Measurements from ENCODE around the gene PPP2CA. TPM values are rescaled to one million over a fixed set of nuclear protein-coding genes. Genes with fewer than 3 reads are reported as not detected.
A peak's percentile ranks its signal among the peaks of the same experiment; 100 is the strongest.

Gene PPP2CA
- total and polyA plus RNA-seq, 2 of the 13 experiments (the other 11 are each of a cell fraction or from before 2014, with no cell fraction given): 82.4 to 171 TPM

GRCh38 chr5:134226441-134227192 is 744 bp upstream of the PPP2CA start (continued):
- TF ChIP-seq HIC2 (CRISPR knock-in tag; IDR thresholded peaks at IDR 0.05; ENCODE audit: low read depth): no peak
- TF ChIP-seq ARID5B (CRISPR knock-in tag; IDR thresholded peaks at IDR 0.05): no peak; the same call in none of the 2 replicates
- no peak for TF ChIP-seq GLMP (CRISPR knock-in tag; IDR thresholded peaks at IDR 0.05; ENCODE audit: borderline replicate concordance)
- no peak for TF ChIP-seq ZNF570 (CRISPR knock-in tag; IDR thresholded peaks at IDR 0.05; ENCODE audit: borderline replicate concordance)
- TF ChIP-seq HOXA9 (CRISPR knock-in tag; IDR thresholded peaks at IDR 0.05; ENCODE audit: borderline replicate concordance): no peak
- no peak for TF ChIP-seq NFYC (CRISPR knock-in tag; IDR thresholded peaks at IDR 0.05)
- no peak for TF ChIP-seq ZNF530 (CRISPR knock-in tag; IDR thresholded peaks at IDR 0.05; ENCODE audit: low read depth)
- TF ChIP-seq EED (CRISPR knock-in tag; IDR thresholded peaks at IDR 0.05): no peak
- TF ChIP-seq ATF1 (CRISPR knock-in tag; IDR thresholded peaks at IDR 0.05): no peak
- no peak for TF ChIP-seq EZH2 (conservative IDR thresholded peaks at IDR 0.05; ENCODE audit: low read depth, low read length)
- no peak for TF ChIP-seq NFAT5 (CRISPR knock-in tag; IDR thresholded peaks at IDR 0.05)
- TF ChIP-seq NRL (CRISPR knock-in tag; IDR thresholded peaks at IDR 0.05; ENCODE audit: borderline replicate concordance): no peak
- TF ChIP-seq POLR2A (IDR thresholded peaks at IDR 0.05; ENCODE audit: insufficient read depth in 1 of 2, low read depth in 2 of 2, low read length in 2 of 2): peak in 1 of 2 experiments; percentile 72; a peak in 1 of 4 replicates
- TF ChIP-seq ZNF160 (CRISPR knock-in tag; IDR thresholded peaks at IDR 0.05): no peak
- no peak for TF ChIP-seq ZNF615 (CRISPR knock-in tag; IDR thresholded peaks at IDR 0.05; ENCODE audit: borderline replicate concordance)
- TF ChIP-seq SMARCE1 (IDR thresholded peaks at IDR 0.05; ENCODE audit: borderline replicate concordance): no peak
- no peak for TF ChIP-seq POLR2AphosphoS2 (IDR thresholded peaks at IDR 0.05; ENCODE audit: low read depth, low read length)

Data from HepG2 (cell line).